Effector memory CD8-positive, alpha-beta T cell (primary cell): ENCODE data around the gene AGPAT1.

Experiments
- ATAC-seq: fragments of 150-1000 bp; cut with Tn5 transposase; replicated peaks from 2 replicates; pipeline ENCODE4 v1.10.0; 2021; ENCODE audit warnings: mild to moderate bottlenecking, moderate library complexity
- DNase-seq, 3 experiments: peaks; one replicate each; pipeline ENCODE4 v3.0.0; 2021
- H3K27ac Mint-ChIP-seq, 2 donors: one replicate each; pipeline ENCODE4 v1.8.0; 2022; ENCODE audit warnings: mild to moderate bottlenecking in 2 of 2, mixed read lengths in 2 of 2, moderate library complexity in 2 of 2
- H3K27me3 Mint-ChIP-seq, 2 donors: one replicate each; pipeline ENCODE4 v1.8.0; 2022; ENCODE audit warnings: mixed read lengths in 2 of 2
- H3K36me3 Mint-ChIP-seq: one replicate; pipeline ENCODE4 v1.8.0; 2022; ENCODE audit warnings: mild to moderate bottlenecking, moderate library complexity, mixed read lengths; ENCODE audit not compliant: insufficient read depth
- H3K4me1 Mint-ChIP-seq, 2 donors: one replicate each; pipeline ENCODE4 v1.8.0; 2022; ENCODE audit warnings: low read depth in 2 of 2, mixed read lengths in 2 of 2
- H3K4me3 Mint-ChIP-seq, 2 donors: one replicate each; pipeline ENCODE4 v1.8.0; 2022; ENCODE audit warnings: mild to moderate bottlenecking in 2 of 2, mixed read lengths in 2 of 2, moderate library complexity in 2 of 2
- H3K9me3 Mint-ChIP-seq, 2 donors: one replicate each; pipeline ENCODE4 v1.8.0; 2022; ENCODE audit warnings: mixed read lengths in 2 of 2

The AGPAT1 gene

DNA sequence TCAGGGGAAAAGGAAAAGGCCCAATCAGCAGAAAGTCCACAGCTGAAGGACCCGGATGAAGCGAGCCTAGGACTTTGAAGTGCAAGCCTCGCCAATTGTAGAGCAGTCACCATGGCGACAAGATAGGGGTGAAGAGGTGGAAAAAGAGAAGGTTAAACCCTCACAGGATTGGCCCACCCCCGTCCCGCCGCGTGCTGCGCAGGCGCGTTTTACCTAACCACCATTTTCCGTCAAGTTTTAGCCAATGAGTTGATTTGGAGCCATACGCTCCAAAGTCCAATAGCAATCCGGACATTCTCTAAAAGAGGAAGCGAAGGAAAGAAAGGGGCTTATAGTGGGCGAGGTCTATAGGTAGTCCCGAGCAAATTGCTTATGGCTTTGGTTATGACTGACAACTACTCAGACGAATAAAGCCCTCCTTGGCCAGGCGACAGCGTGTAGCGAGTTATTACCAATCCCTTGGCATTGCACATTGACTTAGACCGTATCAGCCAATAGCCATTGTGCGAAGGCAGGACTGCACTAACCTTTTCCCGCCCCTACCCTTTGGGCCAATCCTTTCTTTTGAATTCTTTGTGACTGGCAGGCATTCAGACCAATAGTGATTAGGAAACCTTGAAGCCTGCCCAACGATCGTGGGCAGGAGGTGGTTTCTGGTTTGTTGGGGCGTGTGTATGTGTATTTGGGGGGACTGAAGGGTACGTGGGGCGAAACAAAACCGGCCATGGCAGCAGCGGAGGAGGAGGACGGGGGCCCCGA lies 2.1 kb upstream of the AGPAT1 start, which contains the start of gene RNF5:
RNF5 (plus strand) TSS at position 618 of the 759 bp plus-strand sequence; CDS start at position 725, 107 bp downstream.
- Mint-ChIP-seq H3K27me3 (no peaks in the 10 kb centered on the region), H3K4me3 (peak within 1 kb of the TSS; percentile 87 to 91), H3K4me1 (peaks cover 52 to 58% of the 10 kb centered on the region in 2 donors), H3K36me3 (peaks cover 33% of the 10 kb centered on the region), H3K9me3 (no peaks in the 10 kb centered on the region), H3K27ac (peak within 1 kb of the TSS; percentile 97 to 98)
- DNase-seq (peak; percentile 89 to 93 (median 90)), ATAC-seq (peak; percentile 81)

- no peak for DNase-seq
- Mint-ChIP-seq H3K4me1 (peaks cover 52 to 58% of the 10 kb centered on the region in 2 donors), H3K27ac (peak overlapping the region; percentile 97 to 98), H3K27me3 (no peaks in the 10 kb centered on the region), H3K9me3 (no peaks in the 10 kb centered on the region), H3K4me3 (peak overlapping the region; percentile 87 to 91), H3K36me3 (peaks cover 28% of the 10 kb centered on the region)
- peak; percentile 1 for ATAC-seq
Observed at GRCh38 chr6:32177183-32177787, 1.4 kb upstream of the AGPAT1 start.

DNA sequence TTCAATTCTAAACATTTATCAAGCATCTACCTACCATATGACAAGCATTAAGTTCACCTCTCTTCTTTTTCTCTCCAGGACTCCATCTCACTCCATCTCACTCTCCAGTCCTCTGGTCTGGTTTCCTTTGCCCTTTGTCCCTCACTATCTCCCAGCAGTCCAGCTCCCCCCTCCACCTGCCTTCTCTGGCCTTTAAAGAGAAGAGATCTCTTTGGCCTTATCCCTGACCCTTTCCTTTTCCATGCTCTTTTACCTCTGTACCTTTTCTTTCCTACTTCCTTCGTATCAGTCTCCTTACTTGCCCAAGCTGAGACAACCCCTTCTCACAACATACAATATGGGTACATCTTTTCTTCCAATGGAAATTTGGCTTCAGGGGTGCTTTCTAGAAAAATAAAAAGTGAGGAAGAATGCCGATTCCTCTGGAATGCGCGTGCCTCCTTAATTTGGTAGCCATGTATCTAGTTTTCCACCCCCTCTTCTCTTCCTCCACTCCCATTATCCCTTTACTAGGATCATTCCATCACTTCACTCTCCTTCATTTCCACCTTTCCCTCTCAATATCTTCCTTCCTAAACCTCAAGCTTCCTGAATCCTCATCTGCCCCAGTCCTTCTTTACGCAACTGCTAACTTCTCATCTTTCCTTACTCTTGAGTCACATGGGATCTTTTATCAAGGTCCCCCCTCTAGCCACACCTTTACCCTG lies 745 bp upstream of the AGPAT1 start:
- Mint-ChIP-seq H3K27ac (peak overlapping the region; percentile 97 to 98), H3K4me3 (peak overlapping the region; percentile 87 to 91), H3K36me3 (peaks cover 23% of the 10 kb centered on the region), H3K27me3 (no peaks in the 10 kb centered on the region), H3K4me1 (peaks cover 52 to 58% of the 10 kb centered on the region in 2 donors), H3K9me3 (no peaks in the 10 kb centered on the region)
- DNase-seq (no peak), ATAC-seq (no peak)

DNA sequence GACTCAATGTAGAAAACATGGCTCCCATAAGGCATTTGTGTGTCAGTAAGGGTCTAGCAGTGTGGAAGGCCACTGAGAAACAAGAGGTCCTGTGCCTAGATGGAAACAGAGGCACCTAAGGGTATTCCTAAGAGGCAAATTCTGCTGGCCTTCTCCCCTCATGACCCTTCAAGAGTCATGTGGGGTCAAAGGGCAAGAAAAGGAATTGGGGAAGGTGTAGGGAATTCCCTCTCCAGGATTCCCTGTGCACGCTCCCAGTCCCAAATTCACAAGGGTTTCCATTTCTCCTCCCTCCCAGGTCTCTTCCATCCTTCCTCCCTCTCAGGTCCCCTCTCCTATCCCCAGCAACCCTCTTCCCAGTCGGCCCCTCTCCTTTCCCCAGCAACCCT lies 568 bp downstream of the AGPAT1 start:
- peaks cover 15% of the 10 kb centered on the region for H3K36me3 Mint-ChIP-seq
- H3K27me3 Mint-ChIP-seq, result no peaks in the 10 kb centered on the region
- DNase-seq (no peak), ATAC-seq (no peak)
- H3K4me1 Mint-ChIP-seq, result peaks cover 52 to 54% of the 10 kb centered on the region in 2 donors
- no peaks in the 10 kb centered on the region for H3K9me3 Mint-ChIP-seq
- peak overlapping the region; percentile 88 to 98 for H3K27ac Mint-ChIP-seq
- H3K4me3 Mint-ChIP-seq, result peak overlapping the region; percentile 87 to 91

DNA sequence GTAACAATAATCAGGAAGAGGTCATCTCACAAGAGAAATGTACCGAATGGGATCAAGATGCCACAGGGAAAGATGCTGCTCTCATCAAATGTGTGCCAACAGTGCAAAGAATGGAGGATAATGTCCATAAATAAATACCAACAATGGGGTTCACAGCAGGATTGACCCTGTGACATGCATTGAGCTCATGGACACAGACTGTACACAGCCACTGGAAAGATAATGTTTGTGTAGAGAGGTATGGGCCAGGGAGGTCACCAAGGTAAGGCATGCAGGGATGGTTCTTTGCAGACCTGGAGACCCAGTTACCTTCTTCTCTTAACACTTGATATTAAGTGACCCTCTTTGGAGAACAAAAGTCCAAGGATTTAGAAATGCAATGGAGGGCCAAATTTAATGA lies 1.5 kb downstream of the AGPAT1 start:
- Mint-ChIP-seq H3K9me3 (no peaks in the 10 kb centered on the region), H3K4me3 (peak overlapping the region; percentile 3 to 69), H3K27me3 (no peaks in the 10 kb centered on the region), H3K36me3 (peaks cover 9% of the 10 kb centered on the region), H3K4me1 (peaks cover 45 to 51% of the 10 kb centered on the region in 2 donors), H3K27ac (no peak overlapping the region)
- ATAC-seq (no peak), DNase-seq (no peak)

DNA sequence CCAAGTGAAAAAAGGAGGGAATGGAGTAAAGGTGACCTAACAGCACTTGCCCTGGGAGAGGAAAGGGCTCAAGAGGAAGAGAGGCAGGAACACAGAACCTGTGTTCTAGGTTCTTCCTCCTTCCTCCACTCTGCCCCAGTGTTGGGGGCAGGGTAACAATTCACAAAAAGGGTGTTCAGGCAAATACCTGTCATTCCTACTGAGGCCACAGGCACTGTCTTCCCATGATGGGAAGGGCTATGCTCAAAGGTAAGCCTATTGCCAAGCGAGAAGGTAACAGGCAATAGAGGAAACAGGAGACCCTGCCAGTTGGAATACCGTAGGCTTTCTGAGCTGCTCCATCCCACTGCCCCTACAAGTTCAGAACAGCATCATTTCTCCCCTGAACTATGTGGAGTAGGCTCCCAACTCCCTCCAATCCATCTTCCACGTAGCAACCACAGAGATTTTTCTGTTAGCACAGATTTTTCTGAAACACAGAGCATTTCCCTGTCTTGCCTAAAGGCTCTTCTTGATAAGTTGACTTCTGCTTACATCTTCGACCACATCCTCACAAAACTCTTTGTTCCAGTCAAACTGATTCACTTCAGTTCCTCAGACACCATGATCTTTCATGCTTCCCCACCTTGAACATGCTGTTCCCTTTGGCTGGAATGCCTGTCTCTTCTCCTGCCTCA lies 2.7 kb downstream of the AGPAT1 start:
- Mint-ChIP-seq H3K36me3 (peaks cover 12% of the 10 kb centered on the region), H3K27ac (no peak overlapping the region), H3K4me1 (peaks cover 33 to 41% of the 10 kb centered on the region in 2 donors), H3K4me3 (no peak overlapping the region), H3K9me3 (no peaks in the 10 kb centered on the region), H3K27me3 (no peaks in the 10 kb centered on the region)
- no peak for DNase-seq
- ATAC-seq, result no peak

DNA sequence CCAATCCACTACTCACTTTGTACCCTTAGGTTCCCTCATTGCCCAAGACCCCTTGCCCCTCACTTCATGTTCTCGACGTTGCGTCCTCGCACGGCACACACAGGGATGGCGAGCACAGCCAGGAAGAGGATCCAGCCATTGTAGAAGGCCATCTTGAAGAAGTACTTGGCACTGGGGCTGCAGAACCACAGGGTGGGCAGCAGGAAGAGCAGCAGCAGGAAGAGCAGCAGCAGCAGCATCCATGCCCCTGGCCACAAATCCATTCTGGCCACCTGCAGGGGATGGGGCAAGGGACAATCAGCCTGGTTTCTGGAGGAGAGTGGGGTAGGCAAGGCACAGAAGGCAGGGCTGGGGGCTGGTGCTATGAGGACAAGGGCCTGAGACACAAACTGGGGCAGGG lies 4.7 kb downstream of the AGPAT1 start:
- ATAC-seq, result no peak
- peaks cover 20 to 28% of the 10 kb centered on the region in 2 donors for H3K4me1 Mint-ChIP-seq
- no peak for DNase-seq
- peaks cover 7% of the 10 kb centered on the region for H3K36me3 Mint-ChIP-seq
- no peak overlapping the region for H3K4me3 Mint-ChIP-seq
- no peaks in the 10 kb centered on the region for H3K27me3 Mint-ChIP-seq
- no peaks in the 10 kb centered on the region for H3K9me3 Mint-ChIP-seq
- no peak overlapping the region for H3K27ac Mint-ChIP-seq

DNA sequence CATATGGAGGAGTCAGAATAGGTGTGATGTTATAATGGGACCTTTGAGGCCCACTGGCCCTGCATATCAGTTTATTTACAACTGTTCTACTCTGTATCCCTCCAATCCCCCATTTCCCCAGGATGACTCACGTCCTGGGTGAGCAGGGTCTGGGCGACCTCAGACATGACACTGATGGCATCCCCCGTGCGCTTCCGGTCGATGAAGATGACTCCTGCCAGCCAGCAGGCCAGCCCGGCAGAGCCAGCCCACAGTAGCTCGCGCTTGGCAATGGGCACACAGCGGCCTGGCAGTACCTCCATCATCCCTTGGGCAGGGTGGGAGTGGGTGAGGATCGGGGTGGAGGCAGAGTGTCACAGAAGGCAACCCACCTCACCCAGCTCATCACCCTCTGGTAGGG lies 5.6 kb downstream of the AGPAT1 start:
- ATAC-seq, result no peak
- H3K4me3 Mint-ChIP-seq, result no peak overlapping the region
- H3K9me3 Mint-ChIP-seq, result no peaks in the 10 kb centered on the region
- no peaks in the 10 kb centered on the region for H3K27me3 Mint-ChIP-seq
- no peak for DNase-seq
- H3K4me1 Mint-ChIP-seq, result peaks cover 17 to 23% of the 10 kb centered on the region in 2 donors
- peaks cover 7% of the 10 kb centered on the region for H3K36me3 Mint-ChIP-seq
- peak overlapping the region in 1 of 2 donors; percentile 36 for H3K27ac Mint-ChIP-seq

DNA sequence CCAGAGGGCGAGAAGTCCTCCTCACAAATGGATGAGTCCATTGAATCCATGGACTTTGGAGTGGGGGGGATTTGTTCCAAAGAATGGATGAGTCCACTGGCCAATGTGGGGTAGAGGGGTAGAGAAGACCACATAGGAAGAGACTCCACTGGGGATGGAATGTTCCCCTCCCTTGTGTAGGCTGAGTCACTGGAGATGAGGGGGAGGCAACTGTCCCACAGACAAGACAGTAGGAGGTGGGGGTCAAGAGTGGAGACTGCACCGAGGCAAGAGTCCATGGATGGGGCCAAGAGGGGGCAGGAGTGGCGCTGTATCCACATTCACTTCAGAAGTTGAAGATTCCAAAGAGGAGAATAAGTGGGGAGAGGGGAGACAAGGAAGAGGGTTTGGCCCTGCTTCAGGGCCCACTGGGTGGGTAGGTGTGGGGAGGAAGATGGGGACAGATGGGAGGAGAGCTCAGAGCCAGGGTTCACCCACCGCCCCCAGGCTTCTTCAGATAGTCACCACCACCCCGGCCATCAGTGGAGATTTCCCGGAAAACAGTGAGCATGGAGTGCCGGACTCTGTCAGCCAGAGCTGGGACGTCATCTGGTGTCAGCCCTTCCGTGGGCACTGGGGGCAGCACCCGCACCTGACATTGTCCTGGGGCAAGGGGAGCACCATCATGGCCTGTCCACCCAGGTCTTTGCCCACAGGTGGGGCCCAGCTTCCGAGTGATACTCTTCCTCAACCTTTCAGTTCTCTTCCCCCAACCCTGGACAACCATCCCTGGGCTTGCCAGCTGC lies 6.9 kb downstream of the AGPAT1 start:
- no peaks in the 10 kb centered on the region for H3K27me3 Mint-ChIP-seq
- no peak for DNase-seq
- no peak for ATAC-seq
- peak overlapping the region in 1 of 2 donors; percentile 62 for H3K27ac Mint-ChIP-seq
- H3K4me1 Mint-ChIP-seq, result peaks cover 18 to 19% of the 10 kb centered on the region in 2 donors
- H3K4me3 Mint-ChIP-seq, result no peak overlapping the region
- H3K36me3 Mint-ChIP-seq, result peaks cover 10% of the 10 kb centered on the region
- no peaks in the 10 kb centered on the region for H3K9me3 Mint-ChIP-seq

DNA sequence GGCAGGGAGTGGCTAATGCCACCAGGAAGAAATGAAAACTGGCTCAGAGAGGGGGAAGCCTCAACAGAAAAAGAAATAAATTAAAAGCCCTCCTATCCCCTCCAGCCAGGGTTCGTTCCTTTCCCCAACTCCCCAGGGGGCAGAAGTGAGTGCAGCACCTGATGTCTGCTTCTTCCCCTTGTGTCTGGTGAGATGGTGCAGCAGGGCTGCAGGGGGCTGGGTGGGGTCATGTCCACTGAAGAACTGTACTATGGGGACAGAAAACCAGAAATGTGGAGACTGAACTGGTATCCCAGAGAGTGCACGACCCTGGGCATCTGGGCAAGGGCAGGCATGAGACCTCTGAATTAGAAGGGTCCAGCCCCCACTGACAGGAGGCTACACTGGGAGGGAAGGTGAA lies 7.5 kb downstream of the AGPAT1 start:
- no peak overlapping the region for H3K4me3 Mint-ChIP-seq
- peaks cover 10% of the 10 kb centered on the region for H3K36me3 Mint-ChIP-seq
- ATAC-seq (no peak), DNase-seq (no peak)
- H3K27ac Mint-ChIP-seq, result peak overlapping the region in 1 of 2 donors; percentile 49
- peaks cover 11 to 12% of the 10 kb centered on the region in 2 donors for H3K4me1 Mint-ChIP-seq
- H3K9me3 Mint-ChIP-seq, result no peaks in the 10 kb centered on the region
- no peaks in the 10 kb centered on the region for H3K27me3 Mint-ChIP-seq

GRCh38 chr6:32167761-32168262 lies 8.1 kb downstream of the AGPAT1 start:
- no peak for ATAC-seq
- H3K36me3 Mint-ChIP-seq, result peaks cover 10% of the 10 kb centered on the region
- peak overlapping the region; percentile 24 to 49 for H3K27ac Mint-ChIP-seq

GRCh38 chr6:32167154-32167760 lies 8.6 kb downstream of the AGPAT1 start:
- Mint-ChIP-seq H3K27ac (peak overlapping the region in 1 of 2 donors; percentile 24), H3K9me3 (no peaks in the 10 kb centered on the region), H3K36me3 (peaks cover 10% of the 10 kb centered on the region), H3K27me3 (no peaks in the 10 kb centered on the region), H3K4me1 (peaks cover 9 to 11% of the 10 kb centered on the region in 2 donors), H3K4me3 (no peak overlapping the region)
- DNase-seq, result no peak
- ATAC-seq, result no peak

More at GRCh38 chr6:32167761-32168262, 8.1 kb downstream of the AGPAT1 start:
- H3K4me3 Mint-ChIP-seq, result no peak overlapping the region
- no peak for DNase-seq
- H3K9me3 Mint-ChIP-seq, result no peaks in the 10 kb centered on the region
- H3K4me1 Mint-ChIP-seq, result peaks cover 9 to 11% of the 10 kb centered on the region in 2 donors
- H3K27me3 Mint-ChIP-seq, result no peaks in the 10 kb centered on the region
